ENCODE measurements around the gene CNDP1. TPM values are rescaled to one million over a fixed set of nuclear protein-coding genes. Genes with fewer than 3 reads are reported as not detected.
A peak's percentile ranks its signal among the peaks of the same experiment; 100 is the strongest.

CNDP1 gene
- total RNA-seq, 1 donor from 2014 or later: 0.40 TPM

DNA sequence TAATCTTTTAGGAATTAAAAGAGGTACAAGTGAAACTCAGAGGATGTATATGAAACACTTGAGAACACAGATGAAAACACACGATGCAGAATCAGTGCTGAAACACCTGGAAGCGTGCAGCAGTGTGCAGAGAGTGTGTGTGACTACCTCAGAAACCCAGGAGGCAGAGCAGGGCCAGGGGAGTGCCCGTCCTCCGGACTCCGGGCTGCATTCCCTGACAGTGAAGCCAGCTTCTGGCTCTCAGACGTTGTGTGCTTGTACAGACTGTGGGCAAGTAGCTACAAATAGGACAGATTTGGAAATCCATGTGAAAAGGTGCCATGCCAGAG is 98.0 kb downstream of the CNDP1 start:
- peaks cover 32% of the 10 kb centered on the region for H3K4me1 Mint-ChIP-seq
- H3K4me3 Mint-ChIP-seq: no peak overlapping the region
- no peak for DNase-seq (ENCODE audit: low spot score in 2 of 2, unreplicated experiment in 2 of 2)
- H3K9me3 Mint-ChIP-seq: no peaks in the 10 kb centered on the region
- H3K27ac Mint-ChIP-seq: no peak overlapping the region
- TF ChIP-seq, protein P1, sequence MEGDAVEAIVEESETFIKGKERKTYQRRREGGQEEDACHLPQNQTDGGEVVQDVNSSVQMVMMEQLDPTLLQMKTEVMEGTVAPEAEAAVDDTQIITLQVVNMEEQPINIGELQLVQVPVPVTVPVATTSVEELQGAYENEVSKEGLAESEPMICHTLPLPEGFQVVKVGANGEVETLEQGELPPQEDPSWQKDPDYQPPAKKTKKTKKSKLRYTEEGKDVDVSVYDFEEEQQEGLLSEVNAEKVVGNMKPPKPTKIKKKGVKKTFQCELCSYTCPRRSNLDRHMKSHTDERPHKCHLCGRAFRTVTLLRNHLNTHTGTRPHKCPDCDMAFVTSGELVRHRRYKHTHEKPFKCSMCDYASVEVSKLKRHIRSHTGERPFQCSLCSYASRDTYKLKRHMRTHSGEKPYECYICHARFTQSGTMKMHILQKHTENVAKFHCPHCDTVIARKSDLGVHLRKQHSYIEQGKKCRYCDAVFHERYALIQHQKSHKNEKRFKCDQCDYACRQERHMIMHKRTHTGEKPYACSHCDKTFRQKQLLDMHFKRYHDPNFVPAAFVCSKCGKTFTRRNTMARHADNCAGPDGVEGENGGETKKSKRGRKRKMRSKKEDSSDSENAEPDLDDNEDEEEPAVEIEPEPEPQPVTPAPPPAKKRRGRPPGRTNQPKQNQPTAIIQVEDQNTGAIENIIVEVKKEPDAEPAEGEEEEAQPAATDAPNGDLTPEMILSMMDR (IDR thresholded peaks at IDR 0.05; ENCODE audit: unreplicated experiment): no peak
- peaks cover 24% of the 10 kb centered on the region for H3K36me3 Mint-ChIP-seq
- H3K27me3 Mint-ChIP-seq (ENCODE audit: low read depth): no peaks in the 10 kb centered on the region

DNA sequence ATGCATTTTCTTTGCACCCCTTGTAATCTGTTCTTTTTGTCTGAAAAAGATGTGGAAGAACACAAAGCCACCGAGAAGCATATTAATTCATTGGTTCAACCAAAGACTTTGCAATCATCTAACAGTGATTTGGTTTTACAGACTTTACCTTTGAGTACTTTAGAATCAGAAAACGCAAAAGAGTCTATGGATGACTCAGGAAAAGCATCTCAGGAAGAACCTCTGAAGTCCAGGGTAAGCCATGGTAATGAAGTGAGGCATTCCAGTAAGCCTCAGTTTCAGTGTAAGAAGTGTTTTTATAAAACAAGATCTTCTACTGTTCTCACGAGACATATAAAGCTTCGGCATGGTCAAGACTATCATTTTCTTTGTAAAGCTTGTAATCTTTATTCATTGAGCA is 98.6 kb downstream of the CNDP1 start:
- no peak for DNase-seq (ENCODE audit: low spot score in 2 of 2, unreplicated experiment in 2 of 2)
- Mint-ChIP-seq H3K36me3 (peaks cover 24% of the 10 kb centered on the region), H3K4me1 (peaks cover 32% of the 10 kb centered on the region), H3K9me3 (no peaks in the 10 kb centered on the region), H3K27ac (no peak overlapping the region), H3K4me3 (no peak overlapping the region), H3K27me3 (ENCODE audit: low read depth) (no peaks in the 10 kb centered on the region)
- TF ChIP-seq, protein P1 (IDR thresholded peaks at IDR 0.05; ENCODE audit: unreplicated experiment): no peak

DNA sequence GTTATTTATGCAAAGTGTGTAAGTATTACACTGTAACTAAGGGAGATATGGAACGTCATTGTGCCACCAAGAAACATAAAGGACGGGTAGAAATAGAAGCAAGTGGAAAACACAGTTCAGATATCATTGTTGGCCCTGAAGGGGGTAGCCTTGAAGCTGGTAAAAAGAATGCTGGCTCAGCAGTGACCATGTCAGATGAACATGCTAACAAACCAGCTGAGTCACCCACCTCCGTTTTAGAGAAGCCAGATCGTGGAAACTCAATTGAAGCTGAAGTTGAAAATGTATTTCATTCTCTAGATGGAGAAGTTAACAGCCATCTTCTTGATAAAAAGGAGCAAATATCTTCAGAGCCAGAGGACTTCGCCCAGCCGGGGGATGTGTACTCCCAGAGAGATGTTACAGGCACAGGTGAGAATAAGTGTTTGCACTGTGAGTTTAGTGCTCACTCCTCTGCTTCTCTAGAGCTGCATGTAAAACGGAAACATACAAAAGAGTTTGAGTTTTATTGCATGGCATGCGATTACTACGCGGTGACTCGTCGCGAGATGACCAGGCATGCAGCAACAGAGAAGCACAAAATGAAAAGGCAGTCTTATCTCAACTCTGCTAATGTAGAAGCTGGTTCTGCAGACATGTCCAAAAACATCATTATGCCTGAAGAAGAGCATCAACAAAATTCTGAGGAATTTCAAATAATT is 99.5 kb downstream of the CNDP1 start:
- Mint-ChIP-seq H3K27me3 (ENCODE audit: low read depth) (no peaks in the 10 kb centered on the region), H3K4me3 (no peak overlapping the region), H3K27ac (no peak overlapping the region)

DNA sequence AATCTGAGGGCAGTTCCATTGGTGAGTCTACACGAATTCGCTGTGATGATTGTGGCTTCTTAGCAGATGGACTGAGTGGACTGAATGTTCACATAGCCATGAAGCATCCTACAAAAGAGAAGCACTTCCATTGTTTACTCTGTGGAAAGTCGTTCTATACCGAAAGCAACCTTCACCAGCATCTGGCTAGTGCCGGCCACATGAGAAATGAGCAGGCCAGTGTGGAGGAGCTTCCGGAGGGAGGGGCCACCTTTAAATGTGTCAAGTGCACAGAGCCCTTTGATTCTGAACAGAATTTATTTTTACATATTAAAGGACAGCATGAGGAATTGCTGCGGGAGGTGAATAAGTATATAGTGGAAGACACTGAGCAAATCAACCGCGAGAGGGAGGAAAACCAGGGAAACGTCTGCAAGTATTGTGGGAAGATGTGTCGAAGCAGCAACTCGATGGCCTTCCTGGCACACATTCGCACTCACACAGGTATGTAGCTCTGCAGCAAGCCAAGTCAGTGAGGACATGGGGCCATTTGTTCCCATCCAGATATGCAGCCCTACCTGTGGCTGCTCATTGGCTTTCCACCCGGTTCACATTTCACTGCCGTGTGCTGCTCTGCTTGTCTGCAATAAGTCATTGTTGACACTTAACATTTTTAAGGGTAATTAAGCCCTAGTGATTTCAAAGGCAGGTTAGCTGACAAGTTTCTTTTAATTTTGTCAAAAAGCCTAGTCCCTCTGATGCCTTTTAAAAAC is 101.1 kb downstream of the CNDP1 start:
- no peaks in the 10 kb centered on the region for H3K9me3 Mint-ChIP-seq
- H3K36me3 Mint-ChIP-seq: peaks cover 24% of the 10 kb centered on the region
- no peak for DNase-seq (ENCODE audit: low spot score in 2 of 2, unreplicated experiment in 2 of 2)
- peak overlapping the region; percentile 58 for H3K27ac Mint-ChIP-seq
- no peaks in the 10 kb centered on the region for H3K27me3 Mint-ChIP-seq (ENCODE audit: low read depth)
- TF ChIP-seq, protein P1 (IDR thresholded peaks at IDR 0.05; ENCODE audit: unreplicated experiment): no peak
- peaks cover 28% of the 10 kb centered on the region for H3K4me1 Mint-ChIP-seq
- H3K4me3 Mint-ChIP-seq: no peak overlapping the region

More for the DNA sequence above, 99.5 kb downstream of the CNDP1 start:
- H3K4me1 Mint-ChIP-seq: peaks cover 31% of the 10 kb centered on the region
- no peak for DNase-seq (ENCODE audit: low spot score in 2 of 2, unreplicated experiment in 2 of 2)
- H3K9me3 Mint-ChIP-seq: no peaks in the 10 kb centered on the region
- TF ChIP-seq, protein P1 (IDR thresholded peaks at IDR 0.05; ENCODE audit: unreplicated experiment): no peak
- H3K36me3 Mint-ChIP-seq: peaks cover 24% of the 10 kb centered on the region

Other genes starting within 250 kb of the CNDP1 start
- 36.5 to 46.5 TPM (median 37.6 TPM) in 3 replicates for gene CYB5A, start 242.5 kb upstream of the CNDP1 start, total RNA-seq
- not detected in 3 replicates for gene C18orf63, start 218.7 kb upstream of the CNDP1 start, total RNA-seq
- gene DIPK1C, start 77.2 kb upstream of the CNDP1 start, total RNA-seq: not detected in 3 replicates
- 195 to 198 TPM (median 197 TPM) in 3 replicates for gene CNDP2, start 38.1 kb upstream of the CNDP1 start, total RNA-seq
- 22.1 to 24.9 TPM (median 23.1 TPM) in 3 replicates for gene ZNF407, start 63.4 kb downstream of the CNDP1 start, total RNA-seq